HG03108 (cell line): ENCODE measurements around the gene HOXA6.

ENCODE experiments used
- ATAC-seq: cut with Tn5 transposase; IDR thresholded peaks from one replicate; pipeline ENCODE4 v1.9.1; 2021; ENCODE audit warnings: moderate library complexity; ENCODE audit not compliant: unreplicated experiment

Gene HOXA6

GRCh38 chr7:27152816-27153442, 5.4 kb upstream of the HOXA6 start:
- no peak for ATAC-seq

DNA sequence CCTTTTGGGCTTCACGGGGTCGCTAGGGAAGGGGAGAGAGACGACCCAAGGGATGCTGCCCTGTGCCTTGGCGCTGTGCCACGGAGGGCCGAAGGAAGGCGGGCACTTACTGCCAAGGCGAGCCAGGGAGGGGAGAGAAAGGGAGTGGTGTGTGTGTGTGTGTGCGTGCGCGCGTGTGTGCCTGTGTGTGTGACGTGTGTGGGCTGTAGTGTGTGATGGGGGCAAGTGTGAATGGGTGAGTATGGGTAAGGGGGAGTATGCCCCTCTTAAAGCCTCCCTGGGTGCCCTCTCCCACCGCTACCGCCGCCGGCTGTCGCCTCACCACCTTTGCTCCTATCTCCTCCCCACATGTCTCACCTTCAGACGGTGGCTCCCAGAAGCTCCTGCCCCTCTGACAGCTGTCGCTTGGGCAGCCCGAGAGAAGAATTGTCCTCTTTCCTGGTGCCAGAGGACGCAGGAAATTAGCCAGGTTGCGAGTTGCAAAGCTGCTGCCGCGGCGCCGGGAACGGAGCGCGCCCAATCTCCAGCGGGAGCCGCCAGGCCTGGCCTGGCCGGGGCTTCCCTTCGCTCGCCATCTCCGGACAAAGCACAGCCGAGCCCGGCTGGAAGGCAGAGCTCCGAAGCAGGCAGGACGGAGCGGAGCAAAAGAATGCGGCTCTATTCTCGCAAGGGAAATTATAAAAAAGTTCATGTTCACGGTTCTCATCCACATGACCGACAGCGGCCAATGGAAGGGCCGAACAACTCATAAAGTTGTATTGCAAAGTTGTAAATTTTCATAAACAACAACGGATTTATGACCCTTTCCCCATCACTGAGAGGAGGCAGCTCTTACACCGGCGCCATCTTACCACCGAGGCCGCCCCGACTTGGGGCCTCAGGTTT, 4.6 kb upstream of the HOXA6 start, which contains the start of gene HOXA3:
Gene HOXA3 (minus strand): TSS at position 653 of the 885 bp plus-strand sequence. CDS start 41,943 bp downstream, outside the sequence.
- no peak for ATAC-seq

DNA sequence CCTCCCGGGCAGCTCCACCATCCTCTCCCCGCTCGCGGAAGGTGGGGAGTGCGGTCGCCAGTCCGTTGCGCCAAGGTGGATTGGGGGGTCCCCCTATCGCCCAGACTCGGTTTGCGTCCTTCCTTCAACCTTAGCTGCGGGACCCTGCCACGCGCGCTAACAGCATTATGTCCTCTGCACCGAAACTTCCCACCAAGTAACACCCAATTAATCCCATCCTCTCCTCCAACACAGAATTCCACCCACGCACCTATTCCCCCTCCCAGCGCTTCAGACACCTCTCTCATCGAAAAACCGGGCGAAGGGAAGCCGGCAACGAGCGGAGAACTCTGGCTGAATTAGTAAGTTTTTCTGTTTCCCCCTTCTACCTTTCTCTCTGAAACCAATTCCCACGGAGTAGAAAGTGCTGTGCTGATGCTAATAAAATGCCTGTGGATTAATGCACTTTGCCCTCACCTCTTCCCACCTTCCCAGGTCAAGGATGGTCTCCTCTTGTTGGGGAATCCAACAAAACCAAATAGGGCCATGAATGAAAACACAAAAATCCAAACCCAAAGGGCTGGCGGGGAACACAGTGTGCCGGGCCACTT, 3.9 kb upstream of the HOXA6 start:
- ATAC-seq = no peak

DNA sequence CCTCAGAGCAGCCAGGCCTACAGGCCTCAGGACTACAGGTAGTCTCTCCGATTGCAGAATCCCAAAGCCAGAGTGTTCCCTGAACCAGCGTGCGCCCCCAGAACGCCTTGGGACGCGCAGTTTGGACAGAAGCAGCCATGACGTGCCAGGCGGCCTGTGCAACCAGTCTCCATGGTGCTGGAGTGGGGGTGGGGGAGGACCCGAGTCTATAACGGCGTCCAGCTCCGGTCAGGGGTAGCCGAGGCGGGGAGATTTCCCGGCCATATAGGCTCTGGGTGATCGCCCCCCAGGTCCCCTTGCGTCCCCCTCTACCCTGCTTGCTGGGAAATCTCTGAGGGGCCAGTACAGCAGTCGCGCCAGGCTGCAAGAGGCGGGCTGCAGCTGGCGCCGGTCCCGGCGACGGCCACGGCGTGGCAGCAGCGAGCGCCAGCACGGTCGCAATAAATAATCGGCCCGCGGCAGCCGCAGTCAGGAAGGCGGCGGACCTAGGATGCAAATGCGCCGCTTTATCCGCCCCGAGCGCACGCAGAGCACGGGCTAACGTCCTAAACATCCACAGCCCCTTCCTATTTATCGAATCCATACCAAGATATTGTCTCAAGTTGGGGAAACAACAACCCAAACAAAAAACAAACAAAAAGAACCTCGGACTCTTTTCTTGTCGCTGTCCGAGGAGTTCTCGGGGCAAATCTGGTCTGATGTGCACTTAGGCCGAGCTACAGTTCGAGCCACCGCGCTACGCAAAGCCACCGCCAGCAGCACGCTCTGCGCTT, 3.2 kb upstream of the HOXA6 start:
- ATAC-seq = peak; percentile 84

DNA sequence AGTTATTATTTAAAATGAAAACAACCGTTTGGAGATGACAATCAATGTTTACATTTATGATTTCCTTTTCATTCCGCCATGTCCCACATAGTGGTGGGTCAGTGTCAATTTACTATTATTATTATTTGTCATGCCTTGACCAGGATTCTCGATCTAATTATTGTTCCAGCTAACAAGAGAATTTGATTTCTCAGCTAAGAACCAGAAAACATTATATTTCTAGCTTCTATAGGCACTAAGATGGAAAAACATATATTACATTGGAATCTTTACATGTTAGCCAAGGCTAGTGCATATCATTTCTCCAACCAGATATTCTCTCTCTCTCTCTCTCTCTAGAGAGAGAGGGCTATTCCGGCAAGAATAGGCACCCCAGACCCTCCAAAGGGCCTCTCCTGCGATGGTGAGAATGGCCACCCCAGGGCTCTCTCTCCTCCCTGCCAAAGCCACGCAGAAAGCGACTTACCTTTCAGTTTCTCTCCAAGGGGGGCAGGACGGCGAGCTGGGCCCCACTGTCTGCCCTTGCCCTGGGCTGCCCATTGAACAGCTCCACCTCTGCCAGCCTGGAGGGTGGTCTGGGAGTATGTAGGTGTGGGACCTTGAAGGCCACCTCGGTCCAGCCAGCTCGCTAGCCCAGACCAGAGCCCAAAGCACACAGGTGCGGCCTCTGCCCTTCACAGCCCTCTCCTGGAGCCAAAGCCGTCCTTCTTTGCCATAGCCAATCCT, 2.4 kb upstream of the HOXA6 start:
- no peak for ATAC-seq

DNA sequence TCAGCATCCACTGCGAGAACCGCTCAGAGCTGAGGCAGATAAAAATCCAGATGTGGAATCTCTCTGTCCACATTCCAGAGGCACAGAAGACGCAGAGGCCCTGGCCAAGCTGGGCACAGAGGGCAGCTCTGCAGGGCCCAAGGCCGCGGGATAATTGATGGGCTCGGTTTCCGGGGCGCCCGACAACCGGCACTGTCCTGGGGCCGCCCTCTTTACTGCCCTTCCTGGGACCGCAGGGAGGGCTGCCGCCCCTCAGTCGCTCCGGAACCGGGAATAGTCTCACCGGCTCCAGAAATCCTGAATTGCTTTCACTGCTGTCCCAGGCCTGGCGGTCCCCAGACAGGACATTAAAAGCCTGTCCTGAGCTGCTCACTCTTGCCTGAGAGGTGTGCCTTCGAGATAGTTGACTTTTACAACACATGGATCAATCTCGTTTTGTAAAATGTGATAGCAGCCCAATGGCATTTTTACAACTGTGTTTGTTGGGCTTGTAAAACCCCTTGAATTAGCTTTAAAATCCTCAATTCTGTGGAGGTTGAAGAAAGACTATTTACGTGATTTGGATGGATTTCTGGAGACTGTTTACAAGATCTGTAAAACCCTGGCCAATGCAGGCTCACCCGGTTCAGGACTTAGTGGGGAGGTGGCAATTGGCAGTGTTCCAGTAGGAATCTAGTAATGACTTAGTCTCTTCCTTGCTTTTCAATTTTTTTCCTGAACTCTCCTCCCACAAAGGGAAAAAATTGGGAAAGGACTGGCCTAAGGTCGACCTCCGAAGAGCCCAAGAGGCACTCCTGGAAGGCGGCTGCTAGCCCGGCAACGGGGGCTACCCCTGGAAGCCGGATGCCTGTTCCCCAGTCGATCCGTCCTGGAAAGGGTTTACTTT, 1.4 kb upstream of the HOXA6 start:
- ATAC-seq = no peak

GRCh38 chr7:27148031-27148755, 619 bp upstream of the HOXA6 start:
- ATAC-seq = no peak

DNA sequence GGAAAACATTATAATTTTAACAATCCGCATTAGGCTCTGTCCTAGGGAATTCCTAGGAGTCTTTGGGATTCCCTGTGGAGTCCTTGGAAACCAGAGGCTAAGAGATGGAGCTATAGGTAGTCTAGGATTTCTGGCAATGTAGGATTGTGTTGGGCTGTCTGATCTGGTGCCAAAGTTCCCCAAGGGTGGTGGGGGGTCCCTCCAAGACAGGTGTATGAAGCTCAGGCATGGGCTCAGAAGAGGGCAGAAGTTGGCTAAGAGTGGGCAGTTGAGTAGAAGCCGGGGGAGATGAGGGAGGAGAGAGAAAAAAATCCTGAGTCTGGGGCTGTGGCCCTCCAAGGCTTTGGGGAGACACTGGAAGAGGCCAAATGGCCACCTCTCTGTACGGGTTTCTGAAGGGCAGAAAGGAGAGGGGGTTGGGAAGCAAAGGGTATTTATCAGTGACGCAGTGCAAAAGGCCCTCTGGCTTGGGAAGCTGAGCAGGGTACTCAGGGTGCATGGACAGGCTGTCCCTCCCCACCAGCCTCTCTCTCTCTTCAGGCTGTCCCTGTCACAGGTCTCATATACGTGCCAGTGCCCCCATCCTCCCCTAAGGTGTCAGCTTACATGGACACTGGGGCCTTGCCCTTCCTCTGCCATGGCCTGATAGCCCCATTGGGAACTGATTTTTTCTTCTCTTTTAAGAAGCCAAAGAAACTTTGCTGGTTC, 929 bp downstream of the HOXA6 start:
- ATAC-seq = no peak

- ATAC-seq = no peak
Observed at GRCh38 chr7:27145914-27146412, 1.6 kb downstream of the HOXA6 start.

GRCh38 chr7:27145165-27145913, 2.2 kb downstream of the HOXA6 start:
- no peak for ATAC-seq

- ATAC-seq = no peak
Observed at GRCh38 chr7:27144781-27145164, 2.8 kb downstream of the HOXA6 start.

GRCh38 chr7:27143950-27144780, 3.4 kb downstream of the HOXA6 start:
- no peak for ATAC-seq

- ATAC-seq = no peak
Observed at GRCh38 chr7:27143023-27143949, 4.3 kb downstream of the HOXA6 start, which contains the start of gene HOXA5. TSS of gene HOXA5 (minus strand) at chr7:27143681. CDS start at chr7:27143607, 74 bp downstream.

DNA sequence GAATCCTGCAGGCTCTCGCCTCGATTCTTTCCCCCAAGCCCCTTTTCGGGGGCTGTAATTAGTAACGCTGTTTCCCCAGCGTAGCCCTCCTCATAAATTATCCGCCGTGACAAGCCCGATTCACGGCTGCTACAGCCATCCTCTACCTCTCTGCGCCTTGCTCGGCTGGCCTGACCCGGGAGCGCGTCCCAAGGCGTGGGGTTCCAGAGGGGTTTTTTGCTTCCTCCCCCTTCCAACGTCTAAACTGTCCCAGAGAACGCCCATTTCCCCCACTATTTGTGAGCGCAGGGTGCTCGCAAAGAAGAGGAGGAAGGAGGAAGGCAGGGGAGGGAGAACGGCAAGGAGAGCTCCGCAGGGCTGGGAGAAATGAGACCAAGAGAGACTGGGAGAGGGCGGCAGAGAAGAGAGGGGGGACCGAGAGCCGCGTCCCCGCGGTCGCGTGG, 5.0 kb downstream of the HOXA6 start:
- no peak for ATAC-seq

- no peak for ATAC-seq
Observed at GRCh38 chr7:27141923-27142579, 5.5 kb downstream of the HOXA6 start.
